ENCODE measurements around the gene TP63.

DNA sequence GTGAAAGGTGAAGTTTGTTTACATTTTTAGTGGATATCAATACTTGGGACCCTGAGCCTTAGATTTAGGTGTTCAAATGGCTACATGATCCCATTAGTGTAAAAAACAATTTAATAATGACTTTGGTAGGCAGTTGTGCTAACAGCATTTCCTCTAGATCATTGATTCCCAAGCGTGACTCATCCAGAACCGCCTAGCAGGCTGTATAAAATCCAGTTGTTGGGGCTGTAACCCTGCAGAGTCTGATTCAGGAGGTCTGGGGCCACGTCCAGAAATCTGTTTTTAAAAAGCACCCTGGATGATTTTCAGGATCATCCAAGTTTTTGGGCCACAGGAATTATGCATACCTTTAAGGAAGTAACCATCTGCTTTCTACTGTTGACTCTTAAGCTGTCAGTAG is 156.4 kb downstream of the TP63 start:
- no peak for TF ChIP-seq POLR2A (IDR thresholded peaks at IDR 0.05; ENCODE audit: low read depth, low read length)
- no peak for TF ChIP-seq POLR2AphosphoS5 (IDR thresholded peaks at IDR 0.05; ENCODE audit: low read depth, low read length)
- TF ChIP-seq TAF1 (IDR thresholded peaks at IDR 0.05; ENCODE audit: borderline replicate concordance, low read depth, low read length), result no peak
